H1 (cell line): ENCODE measurements around the gene GMPR2. TPM values are rescaled to one million over a fixed set of nuclear protein-coding genes. Genes with fewer than 3 reads are reported as not detected.

Source experiments
- CTCF ChIA-PET: fragments of 300-600 bp; sonication (Branson Sonifier 250); formaldehyde crosslinking; loops from one replicate; lab custom pipeline; 2021; ENCODE audit not compliant: partially characterized antibody; lab: Charles Lee
- POLR2A ChIA-PET: fragments of 300-600 bp; sonication (Branson Sonifier 250); formaldehyde crosslinking; loops from one replicate; lab custom pipeline; 2021; ENCODE audit warnings: inconsistent platforms; ENCODE audit not compliant: partially characterized antibody; lab: Charles Lee
- DNase-seq, 2 experiments: peaks; one replicate each; pipeline versions ENCODE4 v3.0.0 to v3.0.0-alpha.2; 2010 to 2022; ENCODE audit warnings: low spot score in 2 of 2, low read depth in 1 of 2, mixed read lengths in 1 of 2
- FAIRE-seq: peaks from 2 replicates; lab custom pipeline; 2011; peaks lifted over from hg19 to GRCh38; lab: Jason Lieb, UNC
- H2AFZ ChIP-seq: 2 replicates; pipeline ENCODE4 v1.8.1; 2012; ENCODE audit warnings: low read length, inconsistent platforms
- H2AK5ac ChIP-seq: 2 replicates; pipeline ENCODE4 v1.6.1; 2013; ENCODE audit warnings: low read depth, low read length
- H2BK120ac ChIP-seq: replicated peaks from 2 replicates; pipeline ENCODE3; 2013; ENCODE audit warnings: low read depth, low read length, inconsistent platforms
- H2BK12ac ChIP-seq: 2 replicates; pipeline ENCODE4 v1.6.1; 2013; ENCODE audit warnings: low read depth, low read length
- H2BK15ac ChIP-seq: 2 replicates; pipeline ENCODE4 v1.6.1; 2013; ENCODE audit warnings: low read length
- H2BK20ac ChIP-seq: 2 replicates; pipeline ENCODE4 v1.6.1; 2013; ENCODE audit warnings: low read length
- H2BK5ac ChIP-seq: 2 replicates; pipeline ENCODE4 v1.6.1; 2013; ENCODE audit warnings: low read depth, low read length
- H3K14ac ChIP-seq: 2 replicates; pipeline ENCODE4 v1.6.1; 2013; ENCODE audit warnings: inconsistent platforms; ENCODE audit not compliant: insufficient read length
- H3K18ac ChIP-seq: 2 replicates; pipeline ENCODE4 v1.6.1; 2013; ENCODE audit warnings: low read length; ENCODE audit errors: extremely low read depth
- H3K23ac ChIP-seq: 2 replicates; pipeline ENCODE4 v1.6.1; 2013; ENCODE audit warnings: inconsistent platforms; ENCODE audit not compliant: insufficient read length
- H3K23me2 ChIP-seq: 2 replicates; pipeline ENCODE4 v1.6.1; 2013; ENCODE audit warnings: low read depth, low read length
- H3K27ac ChIP-seq: 2 replicates; pipeline ENCODE4 v1.6.1; 2011; ENCODE audit warnings: low read depth, low read length, inconsistent platforms
- H3K27me3 ChIP-seq, 4 experiments: replicated peaks in 1 of 4; 1 replicate in 1 of 4; 2 replicates in 3 of 4; pipeline versions ENCODE4 v1.6.1 to v1.8.1; 2011 to 2013; ENCODE audit warnings: low read length in 3 of 4, mild to moderate bottlenecking in 3 of 4, inconsistent platforms in 2 of 4, mixed read lengths in 2 of 4, moderate library complexity in 1 of 4; ENCODE audit not compliant: control insufficient read depth in 3 of 4, insufficient read depth in 3 of 4; ENCODE audit errors: extremely low read depth in 1 of 4
- H3K36me3 ChIP-seq, 4 experiments: 2 replicates each; pipeline versions ENCODE4 v1.6.1 to v1.8.1; 2011 to 2013; ENCODE audit warnings: mild to moderate bottlenecking in 4 of 4, low read length in 3 of 4, moderate library complexity in 2 of 4, control low read depth in 1 of 4, inconsistent platforms in 1 of 4; ENCODE audit not compliant: insufficient read depth in 4 of 4, control insufficient read depth in 2 of 4
- H3K4ac ChIP-seq: replicated peaks from 2 replicates; pipeline ENCODE3; 2013; ENCODE audit warnings: low read length, low read depth, mixed read lengths, inconsistent platforms; ENCODE audit not compliant: insufficient read length
- H3K4me1 ChIP-seq, 4 experiments: replicated peaks in 1 of 4; 1 replicate in 1 of 4; 2 replicates in 3 of 4; pipeline versions ENCODE4 v1.6.1 to v1.8.1; 2011 to 2013; ENCODE audit warnings: low read length in 3 of 4, inconsistent platforms in 2 of 4, mixed read lengths in 1 of 4; ENCODE audit not compliant: insufficient read depth in 4 of 4, control insufficient read depth in 3 of 4
- H3K4me2 ChIP-seq, 2 experiments: 2 replicates each; pipeline versions ENCODE4 v1.6.1 to v1.8.1; 2011 to 2013; ENCODE audit warnings: low read depth in 2 of 2, low read length in 2 of 2, control low read depth in 1 of 2, inconsistent platforms in 1 of 2, mild to moderate bottlenecking in 1 of 2; ENCODE audit not compliant: insufficient read depth in 1 of 2
- H3K4me3 ChIP-seq, 4 experiments: fragments of 200-600, 300-600 bp in 1 of 4; sonication (generic), shearing (Covaris generic), sonication (Bioruptor Twin) in 1 of 4; 2 replicates each; pipeline versions ENCODE4 v1.5.1 to v1.8.1; 2011 to 2016; ENCODE audit warnings: low read length in 4 of 4, low read depth in 3 of 4, control low read depth in 2 of 4, inconsistent platforms in 2 of 4, mild to moderate bottlenecking in 2 of 4, mixed read lengths in 1 of 4, moderate library complexity in 1 of 4; ENCODE audit not compliant: insufficient read depth in 2 of 4; ENCODE audit errors: extremely low read depth in 1 of 4
- H3K56ac ChIP-seq: replicated peaks from 2 replicates; pipeline ENCODE3; 2013; ENCODE audit warnings: low read depth, mild to moderate bottlenecking, mixed read lengths, low read length, inconsistent platforms; ENCODE audit not compliant: insufficient read length
- H3K79me1 ChIP-seq: 2 replicates; pipeline ENCODE4 v1.6.1; 2013; ENCODE audit warnings: low read depth, low read length, control low read depth
- H3K79me2 ChIP-seq, 2 experiments: 2 replicates each; pipeline versions ENCODE4 v1.6.1 to v1.8.1; 2012 to 2013; ENCODE audit warnings: low read length in 2 of 2, mild to moderate bottlenecking in 2 of 2, inconsistent platforms in 1 of 2; ENCODE audit not compliant: insufficient read depth in 2 of 2, control insufficient read depth in 1 of 2
- H3K9ac ChIP-seq, 4 experiments: replicated peaks in 1 of 4; 1 replicate in 1 of 4; 2 replicates in 3 of 4; pipeline versions ENCODE4 v1.6.1 to v1.8.1; 2011 to 2013; ENCODE audit warnings: low read depth in 3 of 4, low read length in 3 of 4, control low read depth in 2 of 4, mild to moderate bottlenecking in 2 of 4, moderate library complexity in 2 of 4, inconsistent platforms in 1 of 4; ENCODE audit errors: extremely low read depth in 1 of 4
- H3K9me3 ChIP-seq, 2 experiments: 2 replicates each; pipeline versions ENCODE4 v1.6.1 to v1.8.1; 2012 to 2013; ENCODE audit warnings: mild to moderate bottlenecking in 2 of 2, moderate library complexity in 2 of 2, control low read depth in 1 of 2, inconsistent platforms in 1 of 2, low read depth in 1 of 2, low read length in 1 of 2, mixed read lengths in 1 of 2; ENCODE audit not compliant: insufficient read depth in 2 of 2
- H4K20me1 ChIP-seq, 2 experiments: replicated peaks in 1 of 2; 2 replicates each; pipeline versions ENCODE3 to v1.8.1; 2011 to 2013; ENCODE audit warnings: inconsistent platforms in 2 of 2, low read length in 2 of 2, mild to moderate bottlenecking in 1 of 2; ENCODE audit not compliant: insufficient read depth in 2 of 2, control insufficient read depth in 1 of 2
- H4K5ac ChIP-seq: 2 replicates; pipeline ENCODE4 v1.6.1; 2013; ENCODE audit warnings: low read length, low read depth, mixed read lengths, inconsistent platforms; ENCODE audit not compliant: insufficient read length
- H4K8ac ChIP-seq: 2 replicates; pipeline ENCODE4 v1.8.0; 2013; ENCODE audit warnings: mild to moderate bottlenecking, moderate library complexity, low read length, inconsistent platforms; ENCODE audit not compliant: insufficient read depth; ENCODE audit errors: extremely low read depth
- H4K91ac ChIP-seq: replicated peaks from 2 replicates; pipeline ENCODE3; 2013; ENCODE audit warnings: low read length, mixed read lengths, inconsistent platforms; ENCODE audit not compliant: insufficient read length
- CHD2 ChIP-seq: IDR thresholded peaks from 2 replicates; pipeline ENCODE4 v1.6.1; 2012; ENCODE audit warnings: low read length, improper control_type of control experiment
- CTBP2 ChIP-seq: IDR thresholded peaks from 2 replicates; pipeline ENCODE4 v1.7.0; 2011; ENCODE audit warnings: borderline replicate concordance, mild to moderate bottlenecking, moderate library complexity, mixed read lengths, low read length; ENCODE audit not compliant: insufficient read depth, insufficient read length
- MAFK ChIP-seq: IDR thresholded peaks from 2 replicates; pipeline ENCODE4 v1.6.1; 2012; ENCODE audit warnings: low read depth, mild to moderate bottlenecking, improper control_type of control experiment, low read length
- PHF8 ChIP-seq: fragments of 200-600 bp; sonication (generic); conservative IDR thresholded peaks from 2 replicates; pipeline ENCODE4 v1.7.1; 2012; ENCODE audit warnings: low read depth, mild to moderate bottlenecking, inconsistent platforms, low read length, moderate library complexity
- RAD21 ChIP-seq, 2 experiments: IDR thresholded peaks in 1 of 2; conservative IDR thresholded peaks in 1 of 2; 2 replicates each; pipeline ENCODE4 v1.6.1; 2011; ENCODE audit warnings: low read depth in 2 of 2, low read length in 2 of 2, improper control_type of control experiment in 1 of 2, inconsistent platforms in 1 of 2, mild to moderate bottlenecking in 1 of 2, moderate library complexity in 1 of 2
- RBBP5 ChIP-seq: IDR thresholded peaks from 2 replicates; pipeline ENCODE4 v1.7.1; 2012; ENCODE audit warnings: low read depth, mild to moderate bottlenecking, inconsistent platforms, low read length, moderate library complexity, borderline replicate concordance
- RNF2 ChIP-seq: fragments of 200-900, 300-1000 bp; sonication (generic); IDR thresholded peaks from 2 replicates; pipeline ENCODE4 v1.7.1; 2016; ENCODE audit warnings: borderline replicate concordance, low read depth, mild to moderate bottlenecking, antibody characterized with exemption, low read length; ENCODE audit not compliant: poor library complexity, severe bottlenecking; ENCODE audit errors: missing control alignments
- RXRA ChIP-seq: IDR thresholded peaks from 2 replicates; pipeline ENCODE4 v1.6.1; 2011; ENCODE audit warnings: low read depth, mild to moderate bottlenecking, low read length, moderate library complexity; ENCODE audit not compliant: insufficient read depth
- TCF12 ChIP-seq: IDR thresholded peaks from 2 replicates; pipeline ENCODE4 v1.6.1; 2011; ENCODE audit warnings: low read depth, mild to moderate bottlenecking, low read length
- whole genome bisulfite sequencing, 2 experiments: shearing (Covaris generic) in 1 of 2; methylation state at CpG; one replicate each; pipeline versions ENCODE4 v1.1.6 to v1.1.7; 2013 to 2015; ENCODE audit warnings: low lambda C conversion rate in 2 of 2, mixed read lengths in 2 of 2, inconsistent platforms in 1 of 2, low coverage in 1 of 2, missing lambda C conversion rate in 1 of 2; ENCODE audit not compliant: insufficient replicate concordance in 2 of 2, insufficient coverage in 1 of 2, insufficient read length in 1 of 2; ENCODE audit errors: extremely low coverage in 1 of 2, missing lambda C conversion rate in 1 of 2; 5-methylcytosine and 5-hydroxymethylcytosine counted together
- polyA plus RNA-seq, 7 experiments: library from polyadenylated mRNA; depleted of rRNA in 3 of 7; stranded (reverse) in 5 of 7; unstranded in 2 of 7; fragments of >200 nt in 5 of 7; fragments of 200-250 nt in 2 of 7; gene quantifications; 1 replicate in 5 of 7; 2 replicates in 1 of 7; 4 replicates in 1 of 7; pipeline versions ENCODE4 v1.2.1 to v1.2.3, GENCODE V29; 2011 to 2013; ENCODE audit warnings: missing spikeins in 2 of 7, mixed read lengths in 2 of 7
- total RNA-seq: library from RNA; stranded (reverse); fragmentation: NEBNext Ultra II Directional; extraction: Animal tissue kit (Norgen Biotek cat#: 25700); gene quantifications from 2 replicates; pipeline ENCODE4 v1.2.1, GENCODE V29; 2021

The GMPR2 gene
- total and polyA plus RNA-seq, 2 of the 8 experiments (the other 6 are each of a cell fraction or from before 2014, with no cell fraction given), result 61.6 to 85.3 TPM

DNA sequence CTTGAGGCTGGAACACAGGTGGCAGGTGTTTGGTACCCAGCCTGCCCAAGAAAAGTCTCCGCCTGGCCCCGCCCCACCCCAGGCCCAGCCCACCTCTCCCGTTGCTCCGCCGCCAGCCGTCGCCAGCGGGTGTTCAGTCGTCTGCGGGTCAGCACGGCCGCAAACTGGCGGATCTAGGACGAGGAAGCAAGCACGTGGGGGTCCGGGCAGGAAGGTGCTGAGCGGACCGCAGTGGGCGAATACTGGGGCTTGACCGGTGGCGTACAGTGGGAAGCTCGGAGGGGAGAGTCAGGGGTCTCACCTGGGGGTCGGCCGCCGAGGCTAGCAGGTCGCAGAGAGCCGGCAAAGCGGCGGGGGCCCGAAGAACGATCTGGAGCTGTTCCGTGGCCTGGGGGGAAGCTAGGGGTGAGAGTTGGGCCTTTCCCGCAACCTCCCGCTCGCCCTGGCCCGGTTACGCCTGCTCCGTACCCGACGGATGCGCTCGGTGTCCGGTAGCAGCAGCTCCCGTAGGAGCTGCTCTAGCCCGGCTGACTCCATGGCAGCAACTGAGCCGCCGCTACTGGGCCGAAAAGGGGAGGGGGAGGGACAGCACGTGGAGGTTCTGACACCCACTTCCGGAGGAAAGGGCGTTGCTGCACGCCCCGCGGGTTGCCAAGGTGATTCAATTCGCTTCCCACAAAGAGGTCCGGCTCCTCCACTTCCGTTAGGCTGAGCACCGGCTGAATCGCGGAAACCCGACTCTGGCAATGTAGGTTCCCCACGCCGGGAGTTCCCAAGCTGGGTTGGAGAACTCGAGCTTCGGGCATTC, 44.3 kb upstream of the GMPR2 start, which contains the start of gene IPO4:
Gene IPO4, minus strand, starts transcription at position 566 of the 808 bp plus-strand sequence. Its CDS starts 29 bp downstream, at position 537.
- H2BK15ac ChIP-seq, result 0 out of 2 replicates have a peak within 1 kb of the TSS, but pooled peaks have one; percentile 89
- H4K5ac ChIP-seq, result peak within 1 kb of the TSS; percentile 72
- H4K91ac ChIP-seq, result peak within 1 kb of the TSS; percentile 82
- peak within 1 kb of the TSS; percentile 53; the same call in 1 of the 2 replicates for H2BK5ac ChIP-seq
- H3K23ac ChIP-seq, result no peak within 1 kb of the TSS
- peaks cover 0 to 7% (median 4%) of the 10 kb centered on the region in 4 experiments; a peak in 6 of 7 replicates for H3K4me1 ChIP-seq
- H2BK20ac ChIP-seq, result no peak within 1 kb of the TSS
- H3K14ac ChIP-seq, result no peak within 1 kb of the TSS
- H3K18ac ChIP-seq, result 0 out of 2 replicates have a peak within 1 kb of the TSS, but pooled peaks have one; percentile 40
- H3K27me3 ChIP-seq, result no peaks in the 10 kb centered on the region
- H3K23me2 ChIP-seq, result peaks cover 5% of the 10 kb centered on the region
- ChIA-PET POLR2A (interaction anchor here (0.5 to 7.9 kb wide), 21 partner anchors 9 to 94 kb away, joined by 3 to 158 read pairs (median 4); partner anchors contain the start of genes CHMP4A, IRF9, MDP1 and PCK2), CTCF (interaction anchor here (0.8 to 4.1 kb wide), 7 partner anchors 24 to 119 kb away, joined by 3 to 16 read pairs (median 4); partner anchors contain the start of genes CHMP4A, CIDEB, DCAF11 and DHRS1)
- H2AFZ ChIP-seq, result no peak within 1 kb of the TSS
- peak within 1 kb of the TSS; percentile 36 to 71 (median 55) for H3K9ac ChIP-seq
- FAIRE-seq, result no peak
- no peak within 1 kb of the TSS for H2BK12ac ChIP-seq
- peak within 1 kb of the TSS; percentile 75 to 91 (median 87) for H3K4me3 ChIP-seq
- peak within 1 kb of the TSS; percentile 62 for H3K56ac ChIP-seq
- H3K4me2 ChIP-seq, result peak within 1 kb of the TSS; percentile 70 to 85
- peaks cover 12% of the 10 kb centered on the region for H3K79me1 ChIP-seq
- H4K8ac ChIP-seq, result peak within 1 kb of the TSS; percentile 91
- peaks cover 0 to 16% of the 10 kb centered on the region in 2 experiments for H4K20me1 ChIP-seq
- H3K36me3 ChIP-seq, result peaks cover 17 to 41% (median 36%) of the 10 kb centered on the region in 4 experiments; a peak in 7 of 8 replicates
- H3K27ac ChIP-seq, result peak within 1 kb of the TSS; percentile 58; the same call in 1 of the 2 replicates
- peak; percentile 93 to 95 for DNase-seq
- no peak within 1 kb of the TSS for H3K4ac ChIP-seq
- no peak within 1 kb of the TSS for H2AK5ac ChIP-seq
- H2BK120ac ChIP-seq, result no peak within 1 kb of the TSS
- no peaks in the 10 kb centered on the region for H3K9me3 ChIP-seq
- WGBS, 2 experiments, result 4% methylated on average over 55 of the region's 65 CpGs; no CpG with 5 or more reads in 1 of the 2 experiments
- H3K79me2 ChIP-seq, result peaks cover 0 to 13% of the 10 kb centered on the region in 2 experiments; a peak in 2 of 4 replicates
- no peak for TF ChIP-seq RNF2
- TF ChIP-seq CTBP2, result peak; percentile 83
- peak; percentile 76; the same call in 1 of the 2 replicates for TF ChIP-seq CHD2
- TF ChIP-seq PHF8, result peak; percentile 86
- TF ChIP-seq MAFK, result no peak
- TF ChIP-seq RBBP5, result peak; percentile 61; the same call in 1 of the 2 replicates
- 0 out of 2 replicates have a peak, but pooled peaks have one; percentile 33 for TF ChIP-seq RXRA
- TF ChIP-seq TCF12, result peak; percentile 74; the same call in 1 of the 2 replicates
- TF ChIP-seq RAD21 (IDR thresholded peaks at IDR 0.05 in 1 of 2, conservative IDR thresholded peaks at IDR 0.05 in 1 of 2; ENCODE audit: low read depth in 2 of 2, low read length in 2 of 2), result peak; percentile 24 to 37; a peak in 2 of 4 replicates
